Astrocyte of the hippocampus (primary cell): Measurements from ENCODE around the gene SMC3.

Experiments
- DNase-seq: peaks from one replicate; pipeline ENCODE4 v3.0.0; 2011; ENCODE audit warnings: low read depth, low spot score

The SMC3 gene

GRCh38 chr10:110544958-110545537 lies 22.4 kb upstream of the SMC3 start:
- peak; percentile 20 for DNase-seq

- peak; percentile 32 for DNase-seq
Measured at GRCh38 chr10:110546077-110546476, 21.4 kb upstream of the SMC3 start.

- DNase-seq = no peak
Measured at GRCh38 chr10:110546499-110547110, 20.9 kb upstream of the SMC3 start.

- peak; percentile 69 for DNase-seq
Measured at GRCh38 chr10:110547139-110547761, 20.2 kb upstream of the SMC3 start.

GRCh38 chr10:110548002-110548401 lies 19.5 kb upstream of the SMC3 start:
- DNase-seq = no peak

GRCh38 chr10:110549211-110549610 lies 18.3 kb upstream of the SMC3 start:
- no peak for DNase-seq

GRCh38 chr10:110553905-110554304 lies 13.6 kb upstream of the SMC3 start:
- peak; percentile 56 for DNase-seq

- no peak for DNase-seq
Measured at GRCh38 chr10:110556296-110556695, 11.2 kb upstream of the SMC3 start.

- peak; percentile 46 for DNase-seq
Measured at GRCh38 chr10:110556969-110557601, 10.4 kb upstream of the SMC3 start.

- DNase-seq = no peak
Measured at GRCh38 chr10:110558041-110558440, 9.5 kb upstream of the SMC3 start.

- no peak for DNase-seq
Measured at GRCh38 chr10:110560012-110560411, 7.5 kb upstream of the SMC3 start.

GRCh38 chr10:110561292-110561691 lies 6.2 kb upstream of the SMC3 start:
- no peak for DNase-seq

GRCh38 chr10:110562348-110562747 lies 5.1 kb upstream of the SMC3 start:
- DNase-seq = no peak

- DNase-seq = no peak
Measured at GRCh38 chr10:110563132-110563531, 4.4 kb upstream of the SMC3 start.

GRCh38 chr10:110566472-110567200 lies 859 bp upstream of the SMC3 start:
- no peak for DNase-seq

GRCh38 chr10:110568055-110568735 lies 700 bp downstream of the SMC3 start:
- DNase-seq = peak; percentile 50

- DNase-seq = no peak
Measured at GRCh38 chr10:110569122-110569521, 1.6 kb downstream of the SMC3 start.

GRCh38 chr10:110569736-110570135 lies 2.2 kb downstream of the SMC3 start:
- no peak for DNase-seq

- no peak for DNase-seq
Measured at GRCh38 chr10:110571093-110571743, 3.7 kb downstream of the SMC3 start.

GRCh38 chr10:110572862-110573261 lies 5.4 kb downstream of the SMC3 start:
- DNase-seq = no peak

- peak; percentile 7 for DNase-seq
Measured at GRCh38 chr10:110574420-110574819, 6.9 kb downstream of the SMC3 start.
